Activated naive CD4-positive, alpha-beta T cell treated with anti-CD3 and anti-CD28 coated beads, Interleukin-2, amount 10 ng/mL, durations not matched to agents 7 days and 5 days (primary cell): Measurements from ENCODE around the gene SNAPC2.

ENCODE experiments used
- CTCF ChIA-PET: fragments of 350-600 bp; sonication (Branson Sonifier 250); formaldehyde crosslinking; loops from one replicate; lab custom pipeline; 2021; ENCODE audit warnings: antibody characterized with exemption; lab: Charles Lee
- DNase-seq: peaks from one replicate; pipeline ENCODE4 v3.0.0-alpha.2; 2020
- H3K27ac Mint-ChIP-seq: one replicate; pipeline ENCODE4 v1.8.0; 2021; ENCODE audit warnings: mild to moderate bottlenecking, moderate library complexity, mixed read lengths
- H3K27me3 Mint-ChIP-seq: one replicate; pipeline ENCODE4 v1.8.0; 2021; ENCODE audit warnings: mild to moderate bottlenecking, mixed read lengths
- H3K36me3 Mint-ChIP-seq: one replicate; pipeline ENCODE4 v1.8.0; 2021; ENCODE audit warnings: mixed read lengths
- H3K4me1 Mint-ChIP-seq: one replicate; pipeline ENCODE4 v1.8.0; 2021; ENCODE audit warnings: mixed read lengths
- H3K4me3 Mint-ChIP-seq: one replicate; pipeline ENCODE4 v1.8.0; 2021; ENCODE audit warnings: mild to moderate bottlenecking, moderate library complexity, mixed read lengths
- H3K9me3 Mint-ChIP-seq: one replicate; pipeline ENCODE4 v1.8.0; 2021; ENCODE audit warnings: mixed read lengths

Gene SNAPC2

DNA sequence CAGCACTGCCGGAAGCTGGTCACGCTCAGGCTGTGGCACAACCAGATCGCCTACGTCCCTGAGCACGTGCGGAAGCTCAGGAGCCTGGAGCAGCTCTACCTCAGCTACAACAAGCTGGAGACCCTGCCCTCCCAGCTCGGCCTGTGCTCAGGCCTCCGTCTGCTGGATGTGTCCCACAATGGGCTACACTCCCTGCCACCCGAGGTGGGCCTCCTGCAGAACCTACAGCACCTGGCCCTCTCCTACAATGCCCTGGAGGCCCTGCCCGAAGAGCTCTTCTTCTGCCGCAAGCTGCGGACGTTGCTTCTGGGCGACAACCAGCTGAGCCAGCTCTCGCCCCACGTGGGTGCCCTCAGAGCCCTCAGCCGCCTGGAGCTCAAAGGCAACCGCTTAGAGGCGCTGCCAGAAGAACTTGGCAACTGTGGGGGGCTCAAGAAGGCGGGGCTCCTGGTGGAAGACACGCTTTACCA, 19.7 kb upstream of the SNAPC2 start:
- H3K4me1 Mint-ChIP-seq: peaks cover 26% of the 10 kb centered on the region

DNA sequence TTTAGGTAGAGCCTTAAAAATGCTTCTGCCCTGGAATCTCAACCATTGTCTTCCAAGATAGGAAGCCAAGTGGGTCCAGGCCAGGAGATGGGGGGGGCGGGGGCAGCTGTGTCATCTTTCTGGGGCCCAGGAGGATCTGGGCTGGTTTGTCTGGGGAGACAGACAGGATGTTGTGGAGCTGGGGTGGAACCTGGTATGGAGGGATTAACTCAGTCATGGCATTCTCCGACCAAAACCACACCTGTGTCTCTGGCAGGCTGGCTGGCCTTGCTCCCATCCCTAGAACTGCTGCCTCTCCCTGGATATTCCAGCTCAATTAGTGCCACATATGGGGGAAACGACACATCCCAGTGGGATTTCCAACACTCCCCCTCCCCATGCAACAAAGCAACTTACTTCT, 19.2 kb upstream of the SNAPC2 start:
- CTCF ChIA-PET: interaction anchor here (1.4 to 2.2 kb wide), 3 partner anchors 32 to 101 kb away, joined by 3 to 10 read pairs (median 7); partner anchors contain the start of gene TIMM44
- Mint-ChIP-seq H3K4me1 (peaks cover 31% of the 10 kb centered on the region), H3K4me3 (no peak overlapping the region), H3K27me3 (peaks cover 18% of the 10 kb centered on the region), H3K27ac (no peak overlapping the region), H3K36me3 (peaks cover 9% of the 10 kb centered on the region), H3K9me3 (no peaks in the 10 kb centered on the region)
- no peak for DNase-seq

More for the DNA sequence above, 19.7 kb upstream of the SNAPC2 start:
- Mint-ChIP-seq H3K9me3 (no peaks in the 10 kb centered on the region), H3K36me3 (peaks cover 5% of the 10 kb centered on the region), H3K27ac (no peak overlapping the region), H3K27me3 (peaks cover 18% of the 10 kb centered on the region), H3K4me3 (no peak overlapping the region)
- CTCF ChIA-PET: interaction anchor here (1.0 to 2.2 kb wide), 4 partner anchors 28 to 100 kb away, joined by 3 to 10 read pairs (median 6); partner anchors contain the start of gene TIMM44
- no peak for DNase-seq

DNA sequence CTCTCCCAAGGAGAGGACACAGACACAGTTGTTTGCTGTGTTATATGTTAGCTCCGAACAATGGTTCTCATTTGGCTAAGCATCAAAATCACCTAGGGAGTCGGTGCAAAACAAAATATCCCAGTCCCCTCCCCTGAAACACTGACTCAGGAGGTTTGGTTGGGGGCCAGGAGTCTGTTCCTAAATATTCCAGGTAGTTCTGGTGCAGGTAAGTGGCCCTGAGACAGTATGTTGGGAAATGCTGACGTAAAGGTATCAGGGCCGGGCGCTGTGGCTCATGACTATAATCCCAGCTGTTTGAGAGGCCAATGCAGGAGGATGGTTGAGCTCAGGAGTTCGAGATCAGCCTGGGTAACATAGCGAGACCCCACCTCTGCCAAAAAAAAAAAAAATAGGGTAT, 18.8 kb upstream of the SNAPC2 start:
- H3K4me3 Mint-ChIP-seq: no peak overlapping the region

DNA sequence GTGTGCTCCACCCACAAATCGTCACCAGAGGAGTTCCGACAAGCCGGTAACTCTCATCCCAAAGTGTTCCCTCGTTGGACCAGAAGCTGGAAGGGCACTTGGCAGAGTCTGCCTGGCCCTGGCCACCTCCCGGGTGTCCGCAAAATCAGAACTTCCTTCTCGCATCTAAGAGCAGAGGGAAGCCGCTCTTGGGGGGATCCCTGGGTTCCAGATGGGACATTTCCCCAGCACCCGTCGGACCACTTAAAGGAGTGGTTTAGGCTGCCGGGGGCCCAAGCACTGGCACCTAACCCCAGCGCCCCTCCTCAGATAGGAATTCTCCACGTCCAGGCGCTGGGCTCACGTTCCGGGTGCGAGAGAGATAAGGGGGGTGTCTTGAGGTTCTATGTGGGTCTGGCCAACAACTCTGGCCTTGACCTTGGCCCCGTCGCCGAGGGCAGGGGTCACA, 17.3 kb upstream of the SNAPC2 start:
- Mint-ChIP-seq H3K27me3 (peaks cover 18% of the 10 kb centered on the region), H3K9me3 (no peaks in the 10 kb centered on the region), H3K4me1 (peaks cover 38% of the 10 kb centered on the region), H3K4me3 (peak overlapping the region; percentile 84), H3K36me3 (peaks cover 9% of the 10 kb centered on the region), H3K27ac (no peak overlapping the region)
- CTCF ChIA-PET: interaction anchor here (0.8 to 2.0 kb wide), 5 partner anchors 17 to 85 kb away, joined by 3 to 9 read pairs (median 7); partner anchors contain the start of genes SNAPC2 and TIMM44
- no peak for DNase-seq

More for the DNA sequence above, 18.8 kb upstream of the SNAPC2 start:
- Mint-ChIP-seq H3K36me3 (peaks cover 9% of the 10 kb centered on the region), H3K27ac (no peak overlapping the region), H3K4me1 (peaks cover 33% of the 10 kb centered on the region), H3K9me3 (no peaks in the 10 kb centered on the region), H3K27me3 (peaks cover 18% of the 10 kb centered on the region)
- CTCF ChIA-PET: interaction anchor here (1.7 to 2.2 kb wide), 2 partner anchors 32 to 43 kb away, joined by 7 to 10 read pairs; partner anchors contain the start of gene TIMM44
- DNase-seq: no peak

DNA sequence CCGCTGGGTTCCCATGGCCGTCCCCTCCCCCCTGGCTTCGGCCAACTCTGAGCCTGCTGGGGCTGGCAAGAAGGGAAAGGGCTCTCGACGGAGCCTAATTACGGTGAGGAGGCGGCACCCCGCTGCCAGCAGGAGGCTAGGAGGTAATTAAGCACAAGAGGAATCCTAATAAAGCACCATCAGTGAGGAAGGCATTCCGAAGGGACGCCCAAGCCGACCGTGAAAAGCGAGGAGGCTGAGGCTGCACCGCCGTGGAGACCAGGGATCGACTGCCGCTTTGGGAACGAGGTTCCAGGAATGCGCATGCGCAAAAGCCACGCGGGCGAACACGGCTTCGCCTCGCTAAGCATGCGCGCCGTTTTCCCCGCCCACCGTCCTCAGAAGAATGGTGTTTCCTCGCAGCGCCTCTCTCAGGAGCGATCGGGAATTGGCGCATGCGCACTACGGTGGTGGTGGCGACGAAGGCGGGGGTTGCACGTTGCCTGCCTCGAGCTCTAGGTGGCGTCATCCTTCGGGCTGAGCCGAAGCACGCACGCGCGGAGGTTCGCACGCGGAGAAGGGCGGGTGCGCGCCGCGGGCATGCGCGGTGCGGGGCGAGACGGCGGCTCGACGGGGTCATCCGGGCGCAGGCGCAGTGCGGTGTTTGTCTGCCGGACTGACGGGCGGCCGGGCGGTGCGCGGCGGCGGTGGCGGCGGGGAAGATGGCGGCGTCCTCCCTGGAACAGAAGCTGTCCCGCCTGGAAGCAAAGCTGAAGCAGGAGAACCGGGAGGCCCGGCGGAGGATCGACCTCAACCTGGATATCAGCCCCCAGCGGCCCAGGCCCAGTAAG, 16.7 kb upstream of the SNAPC2 start, which contains the start of gene MAP2K7:
TSS of gene MAP2K7 (plus strand) at position 634 of the 830 bp plus-strand sequence. CDS start at position 702, 68 bp downstream.
- peak; percentile 100 for DNase-seq
- Mint-ChIP-seq H3K36me3 (peaks cover 9% of the 10 kb centered on the region), H3K9me3 (no peaks in the 10 kb centered on the region), H3K4me3 (peak within 1 kb of the TSS; percentile 85), H3K4me1 (peaks cover 38% of the 10 kb centered on the region), H3K27me3 (peaks cover 15% of the 10 kb centered on the region), H3K27ac (peak within 1 kb of the TSS; percentile 92)
- CTCF ChIA-PET: interaction anchor here (0.8 to 2.0 kb wide), 6 partner anchors 17 to 85 kb away, joined by 3 to 9 read pairs (median 5); partner anchors contain the start of genes SNAPC2 and TIMM44

DNA sequence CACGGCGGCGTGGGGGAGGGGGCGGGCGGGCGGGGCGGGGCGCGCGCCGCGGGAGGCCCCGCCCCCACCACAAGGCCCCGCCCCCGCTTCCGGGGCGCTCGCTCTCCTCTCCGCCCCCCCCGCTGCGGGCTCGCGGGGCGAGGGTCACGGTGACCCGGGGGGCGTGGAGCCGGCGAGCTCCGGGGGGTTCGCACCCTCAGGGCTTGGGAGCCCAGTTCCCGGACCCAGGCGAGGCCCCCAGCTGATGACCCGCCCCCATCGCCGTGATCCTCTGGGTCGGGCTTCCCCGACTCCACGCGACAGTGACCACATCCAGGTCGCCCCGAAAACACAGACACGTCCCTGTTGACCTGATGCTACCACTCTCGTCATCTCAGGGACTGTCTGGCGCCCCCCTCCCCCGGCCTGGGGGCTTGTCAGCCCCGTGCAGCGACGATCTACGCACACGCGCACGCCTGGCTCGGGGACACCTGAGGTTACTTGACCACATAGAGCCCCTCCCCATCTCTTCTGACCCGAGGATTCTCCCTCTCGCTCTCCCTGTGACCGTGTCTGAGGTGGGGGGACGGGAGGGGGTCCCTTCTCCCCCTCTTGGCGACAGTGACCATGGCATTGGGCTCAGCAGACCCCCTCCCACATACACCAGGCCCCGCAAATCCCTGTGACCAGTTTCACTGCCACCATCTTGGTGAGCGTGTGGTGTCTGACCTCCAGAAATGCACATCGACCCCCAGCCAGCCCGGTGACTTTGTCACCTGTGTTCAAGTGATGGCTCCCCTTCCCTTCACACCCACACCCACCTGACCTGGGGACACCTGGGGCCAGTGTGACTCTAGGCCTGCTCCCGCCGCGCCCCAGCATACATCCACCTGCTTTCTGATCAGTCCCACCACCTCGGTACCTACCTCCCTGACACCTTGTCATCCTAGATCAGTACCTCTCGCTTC, 15.8 kb upstream of the SNAPC2 start:
- H3K4me1 Mint-ChIP-seq: peaks cover 38% of the 10 kb centered on the region
- CTCF ChIA-PET: interaction anchor here (0.9 to 2.0 kb wide), 5 partner anchors 16 to 42 kb away, joined by 3 to 9 read pairs (median 7); partner anchors contain the start of genes SNAPC2 and TIMM44
- peaks cover 15% of the 10 kb centered on the region for H3K27me3 Mint-ChIP-seq
- peak overlapping the region; percentile 92 for H3K27ac Mint-ChIP-seq
- H3K4me3 Mint-ChIP-seq: peak overlapping the region; percentile 85
- no peaks in the 10 kb centered on the region for H3K9me3 Mint-ChIP-seq
- DNase-seq: peak; percentile 77
- H3K36me3 Mint-ChIP-seq: peaks cover 9% of the 10 kb centered on the region

DNA sequence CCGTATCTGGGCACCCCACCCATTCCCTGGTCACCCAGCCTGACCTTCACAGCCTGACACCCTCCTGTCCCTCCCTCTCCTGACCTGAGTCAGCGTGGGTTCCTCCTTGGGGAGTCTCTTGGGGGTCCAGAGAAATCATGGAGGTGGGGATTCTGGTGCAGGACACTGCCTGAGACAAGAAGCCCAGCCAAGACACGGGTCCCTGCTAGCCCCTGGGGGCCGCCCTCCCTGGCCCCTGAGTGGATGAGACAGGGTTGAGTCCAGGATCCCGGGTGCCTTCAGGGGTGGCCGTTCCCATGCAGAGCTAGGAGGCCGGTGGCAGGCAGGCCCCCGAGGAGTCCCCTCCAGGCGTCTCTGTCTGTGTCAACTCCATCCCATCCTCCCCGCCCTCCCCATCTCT, 14.9 kb upstream of the SNAPC2 start:
- peak overlapping the region; percentile 92 for H3K27ac Mint-ChIP-seq
- H3K27me3 Mint-ChIP-seq: peaks cover 15% of the 10 kb centered on the region
- CTCF ChIA-PET: no interaction called here
- H3K4me1 Mint-ChIP-seq: peaks cover 38% of the 10 kb centered on the region
- peaks cover 9% of the 10 kb centered on the region for H3K36me3 Mint-ChIP-seq
- no peak for DNase-seq
- H3K4me3 Mint-ChIP-seq: peak overlapping the region; percentile 85
- H3K9me3 Mint-ChIP-seq: no peaks in the 10 kb centered on the region

DNA sequence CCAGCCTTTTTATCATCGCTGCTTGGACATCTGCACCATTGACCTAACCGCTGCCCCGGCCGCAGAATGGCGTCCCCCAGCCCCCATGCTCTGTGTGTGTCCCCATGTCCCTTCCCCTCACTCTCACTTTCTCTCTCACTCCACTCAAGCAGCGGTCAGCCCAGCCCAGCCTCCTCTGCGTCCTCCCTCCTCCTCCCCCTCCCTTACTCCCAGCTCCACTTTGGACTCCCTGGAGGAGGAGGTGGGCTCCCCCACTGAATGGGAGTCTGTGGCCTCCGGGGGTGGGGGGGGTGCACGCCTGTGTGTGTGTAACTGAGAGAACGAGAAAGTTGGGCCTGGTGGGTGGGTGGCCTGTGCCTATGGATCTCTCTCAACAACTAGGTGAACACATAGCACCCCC, 14.3 kb upstream of the SNAPC2 start:
- Mint-ChIP-seq H3K27ac (peak overlapping the region; percentile 71), H3K9me3 (no peaks in the 10 kb centered on the region), H3K4me1 (peaks cover 38% of the 10 kb centered on the region), H3K4me3 (peak overlapping the region; percentile 73), H3K36me3 (peaks cover 13% of the 10 kb centered on the region), H3K27me3 (peaks cover 10% of the 10 kb centered on the region)
- no peak for DNase-seq
- CTCF ChIA-PET: no interaction called here

DNA sequence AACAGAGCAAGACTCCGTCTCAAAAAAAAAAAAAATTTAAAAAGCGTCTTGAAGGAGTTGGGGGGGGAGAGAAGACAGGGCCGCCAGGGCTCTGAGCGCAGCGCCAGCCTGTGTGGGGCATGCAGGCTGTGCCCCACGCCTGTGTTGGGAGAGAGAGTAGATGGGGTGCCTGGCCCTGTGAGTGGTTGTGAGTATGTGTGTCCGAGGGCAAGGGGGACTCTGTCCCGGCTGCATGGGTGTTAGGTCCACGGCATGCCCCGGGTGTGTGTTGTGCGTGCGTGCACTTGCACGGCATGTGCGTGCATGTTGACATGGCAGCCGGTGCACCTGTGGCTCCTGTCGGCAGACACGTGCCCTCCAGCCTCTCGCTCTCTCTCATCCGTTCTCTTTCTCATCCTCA, 13.0 kb upstream of the SNAPC2 start:
- Mint-ChIP-seq H3K4me1 (peaks cover 33% of the 10 kb centered on the region), H3K4me3 (no peak overlapping the region), H3K36me3 (peaks cover 20% of the 10 kb centered on the region), H3K9me3 (no peaks in the 10 kb centered on the region), H3K27me3 (peaks cover 8% of the 10 kb centered on the region), H3K27ac (no peak overlapping the region)
- no peak for DNase-seq
- CTCF ChIA-PET: no interaction called here

DNA sequence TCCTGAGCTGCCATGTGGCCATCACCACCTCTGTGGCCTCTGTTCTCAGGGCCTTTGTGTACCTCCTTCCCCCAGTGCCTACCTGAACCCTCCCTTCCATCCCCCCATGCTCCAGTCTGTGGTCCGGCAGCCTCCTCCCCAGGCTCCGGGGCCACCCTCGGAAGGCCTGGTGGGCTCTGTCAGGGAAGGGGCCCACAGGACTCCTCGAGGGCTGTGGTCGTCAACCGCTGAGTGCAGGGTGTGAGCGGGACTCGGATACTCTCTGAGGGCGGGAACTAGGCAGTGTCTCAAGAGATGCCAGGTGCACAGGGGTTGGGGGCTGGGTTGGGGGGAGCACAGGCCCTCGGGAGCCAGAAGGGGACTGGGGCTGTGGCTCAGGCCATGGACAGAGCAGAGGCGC, 12.6 kb upstream of the SNAPC2 start:
- CTCF ChIA-PET: no interaction called here
- no peak for DNase-seq
- peaks cover 32% of the 10 kb centered on the region for H3K4me1 Mint-ChIP-seq
- H3K9me3 Mint-ChIP-seq: no peaks in the 10 kb centered on the region
- H3K4me3 Mint-ChIP-seq: no peak overlapping the region
- peaks cover 7% of the 10 kb centered on the region for H3K27me3 Mint-ChIP-seq
- peaks cover 20% of the 10 kb centered on the region for H3K36me3 Mint-ChIP-seq
- H3K27ac Mint-ChIP-seq: no peak overlapping the region

DNA sequence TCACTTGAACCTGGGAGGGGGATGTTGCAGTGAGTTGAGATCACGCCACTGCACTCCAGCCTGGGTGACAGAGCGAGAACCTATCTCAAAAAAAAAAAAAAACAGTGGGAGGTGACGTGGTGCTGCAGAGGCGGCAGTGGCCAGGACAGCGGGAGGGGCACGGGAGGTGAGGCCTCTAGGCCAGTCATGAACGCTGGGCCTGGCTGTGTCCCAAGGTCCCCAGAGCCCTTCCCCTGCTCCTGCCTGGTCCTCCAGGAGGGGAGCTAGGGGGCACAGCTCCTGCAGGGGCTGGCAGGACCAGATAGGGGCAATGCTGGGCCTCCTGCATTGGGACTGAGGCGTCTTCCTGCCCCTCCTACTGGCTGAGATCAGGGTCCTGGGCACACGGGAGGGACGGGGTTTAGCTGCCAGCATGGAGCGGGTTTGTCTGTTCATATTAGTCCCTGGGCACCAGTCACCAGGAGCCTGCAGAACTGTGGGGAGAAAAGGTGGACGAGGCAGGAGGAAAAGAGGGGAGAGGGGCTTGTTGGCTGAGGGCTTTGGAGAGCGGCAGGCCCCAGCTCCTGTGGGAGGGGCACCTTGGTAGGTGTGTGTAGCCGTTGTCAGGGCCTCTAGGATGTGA, 11.9 kb upstream of the SNAPC2 start:
- no peak for DNase-seq
- Mint-ChIP-seq H3K4me3 (no peak overlapping the region), H3K9me3 (no peaks in the 10 kb centered on the region), H3K36me3 (peaks cover 24% of the 10 kb centered on the region), H3K27me3 (peaks cover 7% of the 10 kb centered on the region), H3K27ac (no peak overlapping the region), H3K4me1 (peaks cover 26% of the 10 kb centered on the region)
- CTCF ChIA-PET: interaction anchor here (0.8 kb wide), 1 partner anchor 10 kb away, joined by 3 read pairs; no protein-coding TSS in a partner anchor

DNA sequence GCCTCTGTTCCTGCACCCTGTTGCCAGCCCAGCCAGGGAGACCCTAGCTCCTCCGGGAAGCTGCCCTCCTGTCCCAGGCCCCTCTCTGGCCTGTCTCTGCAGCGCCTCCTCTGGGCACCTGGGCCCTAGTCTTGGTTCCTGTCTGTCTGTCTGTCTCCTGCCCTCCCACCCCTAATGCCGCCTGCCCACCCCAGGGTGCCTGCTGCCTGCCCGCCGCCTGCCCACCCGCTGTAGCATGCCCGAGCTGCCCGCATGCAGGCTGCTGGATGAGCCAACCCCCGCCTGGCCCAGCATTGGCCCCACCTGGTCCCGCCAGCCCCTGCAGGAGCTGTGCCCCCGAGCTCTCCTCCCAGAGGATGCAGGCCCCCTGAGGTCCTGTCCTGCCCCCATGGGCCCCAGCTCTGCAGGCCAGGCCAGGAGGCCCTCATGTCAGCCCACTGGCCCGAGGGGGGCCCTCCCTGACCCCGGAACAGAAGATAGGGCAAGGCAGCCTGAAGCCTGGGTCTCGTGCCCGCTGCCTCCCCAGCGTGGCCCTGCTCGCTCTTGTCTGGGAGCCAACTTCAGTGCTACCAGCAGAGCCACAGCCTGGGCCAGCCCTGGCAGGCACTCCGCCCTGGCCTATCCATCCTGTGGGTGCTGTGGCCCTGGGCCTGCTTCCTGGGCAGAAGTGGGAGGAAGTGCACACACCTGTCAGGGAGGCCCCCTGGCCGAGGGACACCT, 11.2 kb upstream of the SNAPC2 start:
- CTCF ChIA-PET: interaction anchor here (0.8 to 1.1 kb wide), 2 partner anchors 9 to 39 kb away, joined by 3 read pairs; no protein-coding TSS in a partner anchor
- H3K36me3 Mint-ChIP-seq: peaks cover 26% of the 10 kb centered on the region
- no peaks in the 10 kb centered on the region for H3K9me3 Mint-ChIP-seq
- peaks cover 4% of the 10 kb centered on the region for H3K27me3 Mint-ChIP-seq
- peaks cover 22% of the 10 kb centered on the region for H3K4me1 Mint-ChIP-seq
- H3K4me3 Mint-ChIP-seq: no peak overlapping the region
- no peak overlapping the region for H3K27ac Mint-ChIP-seq
- no peak for DNase-seq
